Measurements from ENCODE around the gene MSMP.

MSMP gene

GRCh38 chr9:35771534-35771933 is 17.5 kb upstream of the MSMP start:
- DNase-seq (ENCODE audit: low read depth in 2 of 2) = no peak

GRCh38 chr9:35771075-35771433 is 17.0 kb upstream of the MSMP start:
- DNase-seq (ENCODE audit: low read depth in 2 of 2) = no peak

- no peak for DNase-seq (ENCODE audit: low read depth in 2 of 2)
These were observed 15.7 kb upstream of the MSMP start for GRCh38 chr9:35769763-35770162.

GRCh38 chr9:35767458-35767857 is 13.4 kb upstream of the MSMP start:
- DNase-seq (ENCODE audit: low read depth in 2 of 2) = no peak

GRCh38 chr9:35766997-35767396 is 12.9 kb upstream of the MSMP start:
- no peak for DNase-seq (ENCODE audit: low read depth in 2 of 2)

GRCh38 chr9:35763803-35764202 is 9.7 kb upstream of the MSMP start:
- DNase-seq (ENCODE audit: low read depth in 2 of 2) = no peak

GRCh38 chr9:35763181-35763580 is 9.1 kb upstream of the MSMP start:
- DNase-seq (ENCODE audit: low read depth in 2 of 2) = no peak

GRCh38 chr9:35760651-35761050 is 6.6 kb upstream of the MSMP start:
- DNase-seq (ENCODE audit: low read depth in 2 of 2) = no peak

GRCh38 chr9:35759795-35760194 is 5.7 kb upstream of the MSMP start:
- DNase-seq (ENCODE audit: low read depth in 2 of 2) = no peak

GRCh38 chr9:35758475-35759050 is 4.5 kb upstream of the MSMP start:
- DNase-seq (ENCODE audit: low read depth in 2 of 2) = no peak

GRCh38 chr9:35757892-35758275 is 3.8 kb upstream of the MSMP start:
- DNase-seq (ENCODE audit: low read depth in 2 of 2) = no peak

GRCh38 chr9:35757226-35757891 is 3.3 kb upstream of the MSMP start:
- DNase-seq (ENCODE audit: low read depth in 2 of 2) = no peak

- DNase-seq (ENCODE audit: low read depth in 2 of 2) = peak; percentile 70 to 75
These were observed 2.5 kb upstream of the MSMP start for GRCh38 chr9:35756275-35757225.

GRCh38 chr9:35755071-35755470 is 995 bp upstream of the MSMP start:
- no peak for DNase-seq (ENCODE audit: low read depth in 2 of 2)

- no peak for DNase-seq (ENCODE audit: low read depth in 2 of 2)
These were observed 610 bp downstream of the MSMP start for GRCh38 chr9:35753466-35753865.

GRCh38 chr9:35750256-35750531 is 3.9 kb downstream of the MSMP start:
- DNase-seq (ENCODE audit: low read depth in 2 of 2) = no peak

- no peak for DNase-seq (ENCODE audit: low read depth in 2 of 2)
These were observed 4.4 kb downstream of the MSMP start for GRCh38 chr9:35749515-35750255.

GRCh38 chr9:35748858-35749514 is 5.1 kb downstream of the MSMP start, which contains the start of the genes GBA2 and RGP1:
Gene GBA2 (minus strand): TSS chr9:35749228. CDS start chr9:35748704, 524 bp downstream.
Gene RGP1 (plus strand): TSS chr9:35749287. CDS start chr9:35749756, 469 bp downstream.
- peak in 1 of 2 donors; percentile 62 for DNase-seq (ENCODE audit: low read depth in 2 of 2)

- DNase-seq (ENCODE audit: low read depth in 2 of 2) = no peak
These were observed 5.7 kb downstream of the MSMP start for GRCh38 chr9:35748242-35748857.

GRCh38 chr9:35746583-35746982 is 7.5 kb downstream of the MSMP start:
- DNase-seq (ENCODE audit: low read depth in 2 of 2) = no peak

- no peak for DNase-seq (ENCODE audit: low read depth in 2 of 2)
These were observed 8.5 kb downstream of the MSMP start for GRCh38 chr9:35745569-35745968.
